ENCODE results near the gene PRDX5.

PRDX5 gene

DNA sequence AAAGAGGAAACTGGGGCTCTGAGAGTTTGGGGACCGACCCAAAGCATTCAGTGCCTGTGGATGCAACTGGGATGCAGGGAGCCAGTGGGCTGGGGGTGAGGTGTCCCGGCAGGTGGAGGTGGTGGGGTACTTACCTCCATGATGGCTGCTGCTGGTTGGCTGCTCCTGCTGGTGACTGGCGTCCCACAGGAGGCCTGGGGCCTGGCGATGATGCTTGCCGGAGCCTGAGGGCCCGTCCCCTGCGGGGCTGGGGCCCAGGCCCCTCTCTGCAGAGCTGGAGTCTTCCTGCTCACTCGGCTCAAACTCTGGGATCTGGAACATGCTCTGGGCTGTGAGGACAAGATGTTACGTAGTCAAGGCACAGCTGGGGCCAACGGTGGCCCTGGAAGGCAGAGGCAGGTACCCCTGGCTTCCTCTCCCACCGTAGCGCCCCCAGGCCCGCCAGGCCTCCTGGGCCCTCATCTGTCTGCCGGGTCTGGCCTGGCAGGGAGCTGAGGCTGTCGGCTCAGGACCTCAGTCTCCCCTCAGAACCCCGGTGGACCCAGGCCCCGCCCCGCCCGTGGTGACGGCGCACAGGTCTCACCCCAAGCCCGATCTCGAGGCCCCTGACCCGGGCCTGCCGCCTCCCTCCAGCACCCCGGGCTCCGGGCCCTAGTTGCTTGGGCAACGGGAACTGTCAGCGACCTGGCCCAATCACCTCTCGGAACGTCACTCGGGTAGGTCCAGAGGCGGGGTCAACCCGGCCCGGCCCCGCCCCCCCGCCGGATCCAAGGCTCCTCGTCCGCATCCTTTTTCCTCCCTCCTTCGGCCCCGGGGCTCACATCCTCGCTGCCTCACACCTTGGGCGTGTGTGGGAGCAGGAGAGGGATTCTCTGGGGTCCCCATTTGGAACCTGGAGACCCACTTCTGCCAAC, 33.6 kb upstream of the PRDX5 start, which contains the start of gene BAD:
TSS of gene BAD (minus strand) at position 618 of the 914 bp plus-strand sequence. CDS start at position 321, 297 bp downstream.
- 12 to 13% methylated on average over 32 to 39 of the region's 44 CpGs for WGBS, 2 experiments (ENCODE audit: insufficient coverage in 2 of 2)
- H3K36me3 ChIP-seq (ENCODE audit: control insufficient read depth, insufficient read depth, low read length), result peaks cover 11% of the 10 kb centered on the region
- H3K4me1 ChIP-seq (ENCODE audit: control insufficient read depth, insufficient read depth, low read length, poor library complexity, severe bottlenecking), result peaks cover 8% of the 10 kb centered on the region
- H3K27ac ChIP-seq (ENCODE audit: low read depth, low read length, severe bottlenecking), result peak within 1 kb of the TSS; percentile 88
- peak within 1 kb of the TSS; percentile 66 for H3K4me3 ChIP-seq (ENCODE audit: extremely low read depth, insufficient read depth, low read length, poor library complexity, severe bottlenecking)
- H3K9me3 ChIP-seq (ENCODE audit: control insufficient read depth, low read length), result no peaks in the 10 kb centered on the region

DNA sequence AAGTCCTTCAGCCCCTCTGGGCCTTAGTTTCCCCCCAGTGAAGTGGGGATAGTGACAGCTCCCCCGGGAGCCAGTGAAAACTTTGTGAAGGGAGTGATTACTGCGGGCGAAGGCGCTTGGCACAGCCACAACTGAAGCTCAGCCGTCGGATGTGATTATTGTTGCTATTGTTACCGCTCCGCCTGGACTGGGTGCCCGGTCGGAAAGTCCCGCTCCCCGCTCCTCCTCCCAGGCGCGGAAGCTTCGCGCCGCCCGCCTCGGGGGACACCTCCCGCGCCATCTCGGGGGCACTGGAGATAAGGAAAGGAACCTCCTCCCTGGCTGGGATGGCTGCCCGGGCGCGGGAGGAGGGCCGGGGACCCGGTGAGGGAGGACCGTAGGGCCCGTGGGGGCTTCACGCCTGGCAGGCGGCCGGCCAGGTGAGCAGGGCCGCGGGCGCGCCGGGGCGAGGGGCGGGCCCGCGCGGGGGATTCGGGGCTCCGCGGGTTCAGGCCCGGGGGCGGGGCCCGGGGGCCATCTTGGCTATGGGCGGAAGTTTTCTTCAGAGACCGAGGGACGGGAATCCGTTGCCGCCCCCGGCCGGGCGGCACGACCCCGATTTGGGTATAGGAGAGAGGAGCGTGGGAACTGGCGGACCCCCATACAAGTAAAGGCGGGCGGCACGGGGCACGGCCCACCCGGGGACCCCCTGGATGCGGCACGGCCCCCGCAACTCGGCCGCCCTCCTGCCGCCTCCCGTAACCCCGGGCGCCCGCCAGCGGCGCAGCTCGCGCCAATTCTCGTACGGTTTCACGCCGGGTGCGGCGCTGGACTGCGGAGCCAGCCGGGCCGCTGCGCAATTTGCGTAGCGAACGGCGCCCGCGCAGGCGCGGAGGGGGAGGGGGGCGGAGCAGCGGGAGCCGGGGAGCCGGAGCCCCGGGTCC, 32.7 kb upstream of the PRDX5 start, which contains the start of gene GPR137:
TSS of gene GPR137 (plus strand) at position 887 of the 923 bp plus-strand sequence. CDS start 677 bp downstream, outside the sequence.
- WGBS, 2 experiments (ENCODE audit: insufficient coverage in 2 of 2), result 1 to 2% methylated on average over 48 to 64 of the region's 102 CpGs
- peak within 1 kb of the TSS; percentile 88 for H3K27ac ChIP-seq (ENCODE audit: low read depth, low read length, severe bottlenecking)

GRCh38 chr11:64285885-64286800, 31.8 kb upstream of the PRDX5 start:
- Histone ChIP-seq H3K36me3 (ENCODE audit: control insufficient read depth, insufficient read depth, low read length) (peaks cover 11% of the 10 kb centered on the region), H3K9me3 (ENCODE audit: control insufficient read depth, low read length) (no peaks in the 10 kb centered on the region), H3K4me3 (ENCODE audit: extremely low read depth, insufficient read depth, low read length, poor library complexity, severe bottlenecking) (peak overlapping the region; percentile 66), H3K4me1 (ENCODE audit: control insufficient read depth, insufficient read depth, low read length, poor library complexity, severe bottlenecking) (peaks cover 8% of the 10 kb centered on the region), H3K27ac (ENCODE audit: low read depth, low read length, severe bottlenecking) (no peak overlapping the region)
- 55 to 81% methylated on average over 16 of the region's 40 CpGs for WGBS, 2 experiments (ENCODE audit: insufficient coverage in 2 of 2)

More for the DNA sequence above, 32.7 kb upstream of the PRDX5 start, which contains the start of gene GPR137:
- Histone ChIP-seq H3K4me1 (ENCODE audit: control insufficient read depth, insufficient read depth, low read length, poor library complexity, severe bottlenecking) (peaks cover 8% of the 10 kb centered on the region), H3K9me3 (ENCODE audit: control insufficient read depth, low read length) (no peaks in the 10 kb centered on the region), H3K36me3 (ENCODE audit: control insufficient read depth, insufficient read depth, low read length) (peaks cover 11% of the 10 kb centered on the region), H3K4me3 (ENCODE audit: extremely low read depth, insufficient read depth, low read length, poor library complexity, severe bottlenecking) (peak within 1 kb of the TSS; percentile 66)

DNA sequence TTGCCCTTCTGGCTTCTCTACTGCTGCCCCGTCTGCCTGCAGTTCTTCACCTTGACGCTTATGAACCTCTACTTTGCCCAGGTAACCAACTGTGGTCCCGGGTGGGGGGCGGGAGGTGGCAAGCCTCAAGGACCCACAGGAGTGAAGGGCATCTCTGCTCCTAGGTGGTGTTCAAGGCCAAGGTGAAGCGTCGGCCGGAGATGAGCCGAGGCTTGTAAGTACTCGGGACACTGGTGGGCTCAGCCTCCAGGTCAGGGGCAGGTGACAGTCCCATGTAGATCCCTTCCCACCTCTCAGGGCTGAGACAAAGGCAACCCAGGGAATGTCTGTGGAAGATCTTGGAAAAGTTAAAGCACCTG, 31.1 kb upstream of the PRDX5 start:
- H3K4me3 ChIP-seq (ENCODE audit: extremely low read depth, insufficient read depth, low read length, poor library complexity, severe bottlenecking), result no peak overlapping the region

DNA sequence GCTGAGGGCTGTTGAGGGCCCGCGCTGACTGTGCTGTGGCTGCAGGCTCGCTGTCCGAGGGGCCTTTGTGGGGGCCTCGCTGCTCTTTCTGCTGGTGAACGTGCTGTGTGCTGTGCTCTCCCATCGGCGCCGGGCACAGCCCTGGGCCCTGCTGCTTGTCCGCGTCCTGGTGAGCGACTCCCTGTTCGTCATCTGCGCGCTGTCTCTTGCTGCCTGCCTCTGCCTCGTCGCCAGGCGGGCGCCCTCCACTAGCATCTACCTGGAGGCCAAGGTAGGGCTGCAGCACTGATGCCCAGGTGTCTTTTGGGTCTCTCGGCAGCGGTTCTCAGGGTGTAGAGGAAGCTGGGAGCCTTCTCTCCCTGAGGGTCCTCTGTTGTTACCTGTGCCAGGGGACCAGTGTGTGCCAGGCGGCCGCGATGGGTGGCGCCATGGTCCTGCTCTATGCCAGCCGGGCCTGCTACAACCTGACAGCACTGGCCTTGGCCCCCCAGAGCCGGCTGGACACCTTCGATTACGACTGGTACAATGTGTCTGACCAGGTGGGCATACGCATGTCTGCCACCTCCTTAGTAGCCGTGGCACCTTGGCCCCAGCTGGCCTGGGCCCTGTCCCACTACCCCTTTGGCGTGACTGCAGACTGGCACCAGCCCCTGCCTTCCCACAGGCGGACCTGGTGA, 30.1 kb upstream of the PRDX5 start:
- Histone ChIP-seq H3K9me3 (ENCODE audit: control insufficient read depth, low read length) (no peaks in the 10 kb centered on the region), H3K4me1 (ENCODE audit: control insufficient read depth, insufficient read depth, low read length, poor library complexity, severe bottlenecking) (peaks cover 8% of the 10 kb centered on the region), H3K4me3 (ENCODE audit: extremely low read depth, insufficient read depth, low read length, poor library complexity, severe bottlenecking) (no peak overlapping the region), H3K36me3 (ENCODE audit: control insufficient read depth, insufficient read depth, low read length) (peaks cover 4% of the 10 kb centered on the region), H3K27ac (ENCODE audit: low read depth, low read length, severe bottlenecking) (no peak overlapping the region)
- 94 to 95% methylated on average over 30 to 33 of the region's 33 CpGs for WGBS, 2 experiments (ENCODE audit: insufficient coverage in 2 of 2)

More for the DNA sequence above, 31.1 kb upstream of the PRDX5 start:
- Histone ChIP-seq H3K4me1 (ENCODE audit: control insufficient read depth, insufficient read depth, low read length, poor library complexity, severe bottlenecking) (peaks cover 8% of the 10 kb centered on the region), H3K36me3 (ENCODE audit: control insufficient read depth, insufficient read depth, low read length) (peaks cover 11% of the 10 kb centered on the region), H3K9me3 (ENCODE audit: control insufficient read depth, low read length) (no peaks in the 10 kb centered on the region), H3K27ac (ENCODE audit: low read depth, low read length, severe bottlenecking) (no peak overlapping the region)
- 88 to 93% methylated on average over 8 to 9 of the region's 9 CpGs for WGBS, 2 experiments (ENCODE audit: insufficient coverage in 2 of 2)

- no peaks in the 10 kb centered on the region for H3K9me3 ChIP-seq (ENCODE audit: control insufficient read depth, low read length)
- 93 to 94% methylated on average over 7 to 8 of the region's 9 CpGs for WGBS, 2 experiments (ENCODE audit: insufficient coverage in 2 of 2)
- no peaks in the 10 kb centered on the region for H3K36me3 ChIP-seq (ENCODE audit: control insufficient read depth, insufficient read depth, low read length)
- H3K4me3 ChIP-seq (ENCODE audit: extremely low read depth, insufficient read depth, low read length, poor library complexity, severe bottlenecking), result no peak overlapping the region
- peaks cover 8% of the 10 kb centered on the region for H3K4me1 ChIP-seq (ENCODE audit: control insufficient read depth, insufficient read depth, low read length, poor library complexity, severe bottlenecking)
- no peak overlapping the region for H3K27ac ChIP-seq (ENCODE audit: low read depth, low read length, severe bottlenecking)
Observed at GRCh38 chr11:64288353-64288750, 29.6 kb upstream of the PRDX5 start.

GRCh38 chr11:64289002-64289564, 28.8 kb upstream of the PRDX5 start:
- WGBS, 2 experiments (ENCODE audit: insufficient coverage in 2 of 2), result 91 to 95% methylated on average over 7 to 11 of the region's 13 CpGs
- Histone ChIP-seq H3K27ac (ENCODE audit: low read depth, low read length, severe bottlenecking) (no peak overlapping the region), H3K4me1 (ENCODE audit: control insufficient read depth, insufficient read depth, low read length, poor library complexity, severe bottlenecking) (peaks cover under 1% of the 10 kb centered on the region), H3K4me3 (ENCODE audit: extremely low read depth, insufficient read depth, low read length, poor library complexity, severe bottlenecking) (no peak overlapping the region), H3K9me3 (ENCODE audit: control insufficient read depth, low read length) (no peaks in the 10 kb centered on the region), H3K36me3 (ENCODE audit: control insufficient read depth, insufficient read depth, low read length) (no peaks in the 10 kb centered on the region)

DNA sequence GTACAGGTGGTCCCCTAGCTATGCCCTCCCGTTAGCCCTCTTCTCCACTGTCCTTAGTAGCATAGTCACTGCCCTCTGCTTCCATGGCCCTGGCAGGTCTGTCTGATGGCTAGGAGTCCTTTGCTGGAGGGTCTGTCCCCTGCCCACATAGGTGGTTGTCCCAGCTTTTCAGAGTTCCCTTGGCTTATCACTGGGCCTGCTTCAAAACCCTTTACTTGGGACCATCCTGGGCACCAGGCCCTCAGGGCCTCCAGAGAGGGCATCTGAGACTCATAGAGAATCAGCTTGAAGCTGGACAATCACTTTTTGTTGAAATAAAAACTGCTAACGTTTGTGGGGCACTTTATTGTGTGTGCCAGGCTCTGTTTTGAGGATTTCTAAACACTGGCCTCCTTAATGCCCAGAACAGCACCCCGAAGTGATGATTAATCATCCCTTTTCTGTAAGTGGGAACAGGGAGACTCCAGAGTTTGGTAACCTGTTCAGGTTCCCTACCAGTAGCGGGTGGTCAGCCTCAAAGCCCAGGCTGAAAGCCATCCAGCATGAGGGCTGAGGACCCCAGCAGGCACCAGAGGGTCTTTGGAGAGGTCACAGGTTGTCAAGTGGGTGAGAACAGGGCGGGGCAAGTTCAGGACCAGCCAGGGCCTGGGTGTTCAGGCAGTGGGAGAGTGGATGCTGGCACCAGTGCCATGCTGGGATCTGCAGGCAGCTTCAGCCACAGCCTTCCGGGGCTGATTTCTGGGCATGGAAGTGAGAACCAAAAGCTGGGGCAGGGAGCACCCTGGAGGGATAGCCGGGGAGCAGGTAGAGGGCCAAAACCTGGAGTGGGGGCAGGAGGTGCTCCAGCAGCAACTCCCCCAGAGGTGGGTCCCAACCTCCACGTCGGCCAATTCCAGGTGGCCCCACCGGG, 27.3 kb upstream of the PRDX5 start:
- WGBS, 2 experiments (ENCODE audit: insufficient coverage in 2 of 2), result 52 to 67% methylated on average over 8 of the region's 10 CpGs
- H3K4me1 ChIP-seq (ENCODE audit: control insufficient read depth, insufficient read depth, low read length, poor library complexity, severe bottlenecking), result no peaks in the 10 kb centered on the region
- no peaks in the 10 kb centered on the region for H3K9me3 ChIP-seq (ENCODE audit: control insufficient read depth, low read length)
- H3K4me3 ChIP-seq (ENCODE audit: extremely low read depth, insufficient read depth, low read length, poor library complexity, severe bottlenecking), result no peak overlapping the region
- H3K36me3 ChIP-seq (ENCODE audit: control insufficient read depth, insufficient read depth, low read length), result no peaks in the 10 kb centered on the region
- no peak overlapping the region for H3K27ac ChIP-seq (ENCODE audit: low read depth, low read length, severe bottlenecking)
